ENCODE data around the gene SESN1. TPM values are rescaled to one million over a fixed set of nuclear protein-coding genes. Genes with fewer than 3 reads are reported as not detected.

SESN1 gene
- total RNA-seq, 4 donors from 2014 or later, result 54.2 to 117 (median 90.5) TPM

DNA sequence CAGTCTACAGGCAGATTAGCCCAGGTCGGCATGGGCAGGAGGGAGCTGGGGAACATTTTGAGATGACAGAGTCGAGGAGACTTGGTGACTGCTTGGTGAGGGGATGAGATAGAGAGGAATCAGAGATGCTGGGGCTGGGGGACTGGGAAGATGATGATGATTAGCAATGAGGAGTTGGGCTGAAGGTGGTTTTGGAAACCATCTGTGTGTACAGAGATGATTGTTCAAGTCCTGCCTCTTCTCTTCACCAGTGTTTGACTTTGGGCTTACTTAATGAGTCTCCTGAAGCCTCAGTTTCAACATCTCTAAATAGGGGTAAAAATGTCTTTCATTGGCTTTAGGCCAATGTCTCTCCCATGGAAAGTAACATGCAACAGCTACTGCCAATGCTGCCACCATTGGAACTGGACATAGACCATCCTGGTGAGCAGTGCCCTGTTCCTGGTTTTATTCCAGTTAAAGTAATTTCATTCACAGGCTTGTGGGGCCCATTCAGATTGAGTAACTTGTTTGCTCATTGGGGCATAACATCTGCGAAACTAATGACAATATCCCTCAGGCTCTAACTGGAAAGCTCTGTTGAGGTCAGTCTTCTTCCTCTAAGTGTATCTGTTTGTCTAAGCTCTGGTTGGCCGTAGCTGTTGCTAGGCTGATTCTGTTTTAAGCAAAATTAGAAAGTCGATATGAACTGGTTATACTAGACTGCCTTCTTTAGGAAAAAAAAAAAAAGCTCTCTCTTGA is 147.4 kb downstream of the SESN1 start:
- TF ChIP-seq, protein P1, sequence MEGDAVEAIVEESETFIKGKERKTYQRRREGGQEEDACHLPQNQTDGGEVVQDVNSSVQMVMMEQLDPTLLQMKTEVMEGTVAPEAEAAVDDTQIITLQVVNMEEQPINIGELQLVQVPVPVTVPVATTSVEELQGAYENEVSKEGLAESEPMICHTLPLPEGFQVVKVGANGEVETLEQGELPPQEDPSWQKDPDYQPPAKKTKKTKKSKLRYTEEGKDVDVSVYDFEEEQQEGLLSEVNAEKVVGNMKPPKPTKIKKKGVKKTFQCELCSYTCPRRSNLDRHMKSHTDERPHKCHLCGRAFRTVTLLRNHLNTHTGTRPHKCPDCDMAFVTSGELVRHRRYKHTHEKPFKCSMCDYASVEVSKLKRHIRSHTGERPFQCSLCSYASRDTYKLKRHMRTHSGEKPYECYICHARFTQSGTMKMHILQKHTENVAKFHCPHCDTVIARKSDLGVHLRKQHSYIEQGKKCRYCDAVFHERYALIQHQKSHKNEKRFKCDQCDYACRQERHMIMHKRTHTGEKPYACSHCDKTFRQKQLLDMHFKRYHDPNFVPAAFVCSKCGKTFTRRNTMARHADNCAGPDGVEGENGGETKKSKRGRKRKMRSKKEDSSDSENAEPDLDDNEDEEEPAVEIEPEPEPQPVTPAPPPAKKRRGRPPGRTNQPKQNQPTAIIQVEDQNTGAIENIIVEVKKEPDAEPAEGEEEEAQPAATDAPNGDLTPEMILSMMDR (IDR thresholded peaks at IDR 0.05), result no peak
- ATAC-seq (ENCODE audit: low FRiP score) (peak; percentile 38), DNase-seq (ENCODE audit: low spot score) (no peak)

DNA sequence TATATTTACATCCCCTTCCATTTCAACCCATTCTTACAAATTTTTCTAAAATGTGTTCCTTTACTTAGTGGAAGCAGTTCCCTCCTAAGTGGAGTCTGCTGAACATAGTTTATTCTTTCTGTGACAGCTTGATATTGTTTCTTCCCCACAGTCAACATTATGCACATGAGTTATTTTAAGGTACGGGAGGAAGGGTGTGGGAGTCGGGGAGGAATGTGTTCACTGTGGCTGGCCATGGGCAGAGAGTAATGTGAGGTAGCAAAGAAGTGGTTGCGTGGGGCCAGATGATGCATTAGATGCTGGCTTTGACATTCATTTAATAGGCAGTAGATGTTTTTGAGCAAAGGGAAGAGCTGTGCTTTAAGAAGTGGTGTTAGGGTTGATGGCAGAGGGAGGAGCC is 148.0 kb downstream of the SESN1 start:
- no peak for DNase-seq (ENCODE audit: low spot score)
- no peak for ATAC-seq (ENCODE audit: low FRiP score)
- TF ChIP-seq, protein P1 (IDR thresholded peaks at IDR 0.05), result no peak

DNA sequence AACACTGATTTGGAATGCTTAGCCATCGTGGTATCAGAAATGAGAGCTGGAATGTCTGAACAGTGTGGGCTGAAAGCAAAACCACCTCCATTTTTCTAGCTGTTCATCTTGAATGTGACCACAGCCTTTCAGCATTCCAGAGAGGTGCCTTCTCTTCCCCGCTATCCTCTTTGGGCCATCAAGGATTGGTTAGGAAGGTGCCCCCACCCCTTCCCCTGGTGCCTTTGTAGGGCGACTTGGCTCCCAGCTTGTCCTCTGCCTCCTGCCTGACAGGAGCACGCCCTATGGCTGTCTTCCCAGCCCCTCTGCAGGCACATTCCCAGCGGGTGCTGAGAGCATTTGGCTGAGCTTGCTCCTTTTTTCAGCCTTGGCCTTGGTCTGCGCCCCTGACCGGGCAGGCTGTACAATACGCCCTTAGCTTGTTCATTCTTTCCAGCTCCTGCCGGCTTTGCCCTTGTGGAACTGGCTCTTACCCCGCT is 148.9 kb downstream of the SESN1 start:
- DNase-seq (ENCODE audit: low spot score) (no peak), ATAC-seq (ENCODE audit: low FRiP score) (peak; percentile 20)
- TF ChIP-seq, protein P1 (IDR thresholded peaks at IDR 0.05), result no peak

- ATAC-seq (ENCODE audit: low FRiP score), result peak; percentile 79
- TF ChIP-seq, protein P1 (IDR thresholded peaks at IDR 0.05), result no peak
- DNase-seq (ENCODE audit: low spot score), result no peak
These were observed 149.7 kb downstream of the SESN1 start for GRCh38 chr6:108944707-108945680.

GRCh38 chr6:108944071-108944470 is 150.6 kb downstream of the SESN1 start:
- TF ChIP-seq, protein P1 (IDR thresholded peaks at IDR 0.05), result no peak
- no peak for DNase-seq (ENCODE audit: low spot score)
- no peak for ATAC-seq (ENCODE audit: low FRiP score)

- ATAC-seq (ENCODE audit: low FRiP score) (no peak), DNase-seq (ENCODE audit: low spot score) (no peak)
- TF ChIP-seq, protein P1 (IDR thresholded peaks at IDR 0.05), result no peak
These were observed 151.8 kb downstream of the SESN1 start for GRCh38 chr6:108942556-108943492.
